Activated naive CD8-positive, alpha-beta T cell treated with anti-CD3 and anti-CD28 coated beads, Interleukin-2, amount 10 ng/mL, durations not matched to agents 7 days and 5 days (primary cell): ENCODE measurements around the gene RORC. TPM values are rescaled to one million over a fixed set of nuclear protein-coding genes. Genes with fewer than 3 reads are reported as not detected.
A peak's percentile ranks its signal among the peaks of the same experiment; 100 is the strongest.

Source experiments
- ATAC-seq: fragments of 150-1000 bp; cut with Tn5 transposase; one replicate; pipeline ENCODE4 v1.10.0; 2021; ENCODE audit warnings: low read depth, moderate library complexity
- POLR2A ChIA-PET: fragments of 350-600 bp; sonication (Branson Sonifier 250); formaldehyde crosslinking; loops from one replicate; lab custom pipeline; 2021; ENCODE audit warnings: antibody characterized with exemption; lab: Charles Lee
- DNase-seq: peaks from one replicate; pipeline ENCODE4 v3.0.0; 2021
- H3K27ac Mint-ChIP-seq: one replicate; pipeline ENCODE4 v1.8.0; 2022; ENCODE audit warnings: mild to moderate bottlenecking, mixed read lengths
- H3K27me3 Mint-ChIP-seq: one replicate; pipeline ENCODE4 v1.8.0; 2022; ENCODE audit warnings: mild to moderate bottlenecking, moderate library complexity, mixed read lengths
- H3K36me3 Mint-ChIP-seq: one replicate; pipeline ENCODE4 v1.8.0; 2021; ENCODE audit warnings: mild to moderate bottlenecking, mixed read lengths
- H3K4me1 Mint-ChIP-seq: one replicate; pipeline ENCODE4 v1.8.0; 2021; ENCODE audit warnings: mixed read lengths
- H3K4me3 Mint-ChIP-seq: one replicate; pipeline ENCODE4 v1.8.0; 2022; ENCODE audit warnings: mild to moderate bottlenecking, moderate library complexity, mixed read lengths
- H3K9me3 Mint-ChIP-seq: one replicate; pipeline ENCODE4 v1.8.0; 2021; ENCODE audit warnings: mixed read lengths
- total RNA-seq, 2 experiments: library from RNA; stranded (reverse); gene quantifications; one replicate each; pipeline ENCODE4 v1.2.3, GENCODE V29; 2021

Gene RORC
- total RNA-seq, 2 experiments from 2014 or later = 1.2 to 1.4 TPM

- Mint-ChIP-seq H3K36me3 (peaks cover 11% of the 10 kb centered on the region), H3K9me3 (no peaks in the 10 kb centered on the region), H3K4me1 (peaks cover 15% of the 10 kb centered on the region), H3K27me3 (no peaks in the 10 kb centered on the region), H3K4me3 (peak within 1 kb of the TSS; percentile 86), H3K27ac (peak within 1 kb of the TSS; percentile 95)
- DNase-seq (peak; percentile 88), ATAC-seq (peak; percentile 99)
- POLR2A ChIA-PET = interaction anchor here (0.6 to 2.3 kb wide), 11 partner anchors 9 to 573 kb away, joined by 3 to 17 read pairs (median 3); partner anchors contain the start of genes CGN, TDRKH and VPS72
These were observed 68.4 kb downstream of the RORC start, which contains the start of gene MRPL9 for GRCh38 chr1:151762941-151763921. Gene MRPL9, minus strand, starts transcription at chr1:151763496. Its CDS starts 17 bp downstream, at chr1:151763479.

GRCh38 chr1:151760597-151761385 is 70.8 kb downstream of the RORC start:
- Mint-ChIP-seq H3K4me1 (peaks cover 17% of the 10 kb centered on the region), H3K36me3 (peaks cover 13% of the 10 kb centered on the region), H3K27me3 (no peaks in the 10 kb centered on the region), H3K27ac (no peak overlapping the region), H3K4me3 (no peak overlapping the region), H3K9me3 (no peaks in the 10 kb centered on the region)
- POLR2A ChIA-PET = interaction anchor here (0.6 kb wide), 2 partner anchors 214 to 233 kb away, joined by 4 read pairs; no protein-coding TSS in a partner anchor
- no peak for ATAC-seq
- DNase-seq = no peak

GRCh38 chr1:151759241-151759640 is 72.4 kb downstream of the RORC start:
- POLR2A ChIA-PET = no interaction called here
- H3K9me3 Mint-ChIP-seq = no peaks in the 10 kb centered on the region
- peaks cover 13% of the 10 kb centered on the region for H3K36me3 Mint-ChIP-seq
- no peaks in the 10 kb centered on the region for H3K27me3 Mint-ChIP-seq
- no peak overlapping the region for H3K27ac Mint-ChIP-seq
- no peak overlapping the region for H3K4me3 Mint-ChIP-seq
- DNase-seq (no peak), ATAC-seq (no peak)
- peaks cover 15% of the 10 kb centered on the region for H3K4me1 Mint-ChIP-seq

GRCh38 chr1:151756291-151756690 is 75.3 kb downstream of the RORC start:
- Mint-ChIP-seq H3K4me1 (peaks cover 2% of the 10 kb centered on the region), H3K36me3 (peaks cover 11% of the 10 kb centered on the region), H3K27ac (peak overlapping the region; percentile 10), H3K9me3 (no peaks in the 10 kb centered on the region), H3K4me3 (no peak overlapping the region), H3K27me3 (peaks cover 2% of the 10 kb centered on the region)
- no peak for DNase-seq
- POLR2A ChIA-PET = no interaction called here
- ATAC-seq = no peak

Other genes starting within 250 kb of the RORC start
- 10 to 100 TPM; 24.8 to 26.6 TPM for gene SNX27, start 219.8 kb downstream of the RORC start, total RNA-seq
- not detected for gene CELF3, start 115.0 kb downstream of the RORC start, total RNA-seq
- gene RIIAD1, start 110.3 kb downstream of the RORC start, total RNA-seq = not detected
- 10 to 100 TPM; 87.4 to 95.0 TPM for gene MRPL9, start 68.3 kb downstream of the RORC start, total RNA-seq
- 10 to 100 TPM; 15.9 to 16.1 TPM for gene TDRKH, start 41.3 kb downstream of the RORC start, total RNA-seq
- under 1 TPM in 1 of 2 experiments, not detected in 1; 0.14 TPM for gene LINGO4, start 26.4 kb downstream of the RORC start, total RNA-seq
- under 1 TPM in 1 of 2 experiments, not detected in 1; 0.17 TPM for gene C2CD4D, start 8.0 kb upstream of the RORC start, total RNA-seq
- not detected for gene THEM5, start 21.9 kb upstream of the RORC start, total RNA-seq
- 10 to 100 TPM; 46.6 to 49.7 TPM for gene THEM4, start 77.7 kb upstream of the RORC start, total RNA-seq
- 100 to 1,000 TPM; 529 to 544 TPM for gene S100A10, start 162.1 kb upstream of the RORC start, total RNA-seq
- gene S100A11, start 205.2 kb upstream of the RORC start, total RNA-seq = 100 to 1,000 TPM; 241 to 262 TPM